Smooth muscle cell (in vitro differentiated cells): ENCODE results near the gene ENPP3. TPM values are rescaled to one million over a fixed set of nuclear protein-coding genes. Genes with fewer than 3 reads are reported as not detected.

Experiments
- DNase-seq: peaks from one replicate; lab custom pipeline; 2025; ENCODE audit not compliant: unreplicated experiment; lab: John Stamatoyannopoulos, UW
- H2AFZ ChIP-seq: fragments of 200-600 bp; sonication (generic); 2 replicates; pipeline ENCODE4 v1.6.0; 2016; ENCODE audit warnings: antibody characterized with exemption, low read depth, mild to moderate bottlenecking
- H3F3A ChIP-seq: fragments of 200-600 bp; sonication (generic); 2 replicates; pipeline ENCODE4 v1.6.0; 2017; ENCODE audit warnings: antibody characterized with exemption, low read depth
- H3K27ac ChIP-seq: fragments of 200-600 bp; sonication (generic); 2 replicates; pipeline ENCODE4 v1.5.1; 2016; ENCODE audit warnings: low read depth, mild to moderate bottlenecking
- H3K27me3 ChIP-seq: fragments of 200-600 bp; sonication (generic); 2 replicates; pipeline ENCODE4 v1.6.1; 2016; ENCODE audit warnings: low read depth, mild to moderate bottlenecking
- H3K36me3 ChIP-seq: fragments of 200-600 bp; sonication (generic); 2 replicates; pipeline ENCODE4 v1.5.1; 2016; ENCODE audit warnings: low read depth
- H3K4me1 ChIP-seq: fragments of 200-600 bp; sonication (generic); 2 replicates; pipeline ENCODE4 v1.5.1; 2016; ENCODE audit warnings: low read depth
- H3K4me2 ChIP-seq: fragments of 200-600 bp; sonication (generic); 2 replicates; pipeline ENCODE4 v1.6.0; 2016; ENCODE audit warnings: mild to moderate bottlenecking
- H3K4me3 ChIP-seq: fragments of 200-600 bp; sonication (generic); 2 replicates; pipeline ENCODE4 v1.5.1; 2016; ENCODE audit warnings: mild to moderate bottlenecking
- H3K79me2 ChIP-seq: fragments of 200-600 bp; sonication (generic); 2 replicates; pipeline ENCODE4 v1.6.0; 2016; ENCODE audit warnings: low read depth, mild to moderate bottlenecking
- H3K9ac ChIP-seq: fragments of 200-600 bp; sonication (generic); 2 replicates; pipeline ENCODE4 v1.6.0; 2016; ENCODE audit warnings: low read depth
- H3K9me3 ChIP-seq: fragments of 200-600 bp; sonication (generic); replicated peaks from 2 replicates; pipeline ENCODE4 v1.5.1; 2016; ENCODE audit warnings: low read depth
- H4K20me1 ChIP-seq: fragments of 200-600 bp; sonication (generic); 2 replicates; pipeline ENCODE4 v1.6.0; 2016; ENCODE audit warnings: low read depth
- CTCF ChIP-seq: fragments of 200-600 bp; sonication (generic); IDR thresholded peaks from 2 replicates; pipeline ENCODE4 v1.5.1; 2017; ENCODE audit warnings: borderline replicate concordance, mild to moderate bottlenecking, antibody characterized with exemption; ENCODE audit not compliant: insufficient read depth, poor library complexity, severe bottlenecking
- WGBS: methylation state at CpG from one replicate; pipeline ENCODE4 v1.1.7; 2016; ENCODE audit warnings: low lambda C conversion rate; 5-methylcytosine and 5-hydroxymethylcytosine counted together
- polyA plus RNA-seq: library from polyadenylated mRNA; unstranded; fragments of >200 nt; fragmentation: Nextera tagmentation; extraction: Ambion mirVana; gene quantifications from 2 replicates; pipeline ENCODE4 v1.2.1, GENCODE V29; 2016
- total RNA-seq: library from RNA; depleted of rRNA; stranded (reverse); fragments of >200 nt; gene quantifications from 2 replicates; pipeline ENCODE4 v1.2.3, GENCODE V29; 2014

ENPP3 gene
- total and polyA plus RNA-seq, 2 experiments from 2014 or later = 0.16 to 0.18 TPM

GRCh38 chr6:131644921-131645320 is 7.8 kb downstream of the ENPP3 start:
- DNase-seq = no peak
- Histone ChIP-seq H2AFZ (no peak overlapping the region), H3K9me3 (no peaks in the 10 kb centered on the region), H3F3A (no peaks in the 10 kb centered on the region), H3K4me3 (no peak overlapping the region), H3K79me2 (no peaks in the 10 kb centered on the region), H3K36me3 (no peaks in the 10 kb centered on the region), H3K27ac (no peak overlapping the region), H4K20me1 (no peaks in the 10 kb centered on the region), H3K4me2 (no peak overlapping the region), H3K27me3 (no peaks in the 10 kb centered on the region), H3K9ac (no peak overlapping the region), H3K4me1 (no peaks in the 10 kb centered on the region)
- TF ChIP-seq CTCF = no peak
- 65% methylated on average over 1 of the region's 1 CpG for WGBS

GRCh38 chr6:131645846-131646245 is 8.7 kb downstream of the ENPP3 start:
- TF ChIP-seq CTCF = no peak
- H3K27ac ChIP-seq = no peak overlapping the region
- no peaks in the 10 kb centered on the region for H3K79me2 ChIP-seq
- no peaks in the 10 kb centered on the region for H3K27me3 ChIP-seq
- H3K9me3 ChIP-seq = no peaks in the 10 kb centered on the region
- WGBS = 86% methylated on average over 2 of the region's 2 CpGs
- no peaks in the 10 kb centered on the region for H3F3A ChIP-seq
- no peak overlapping the region for H3K4me3 ChIP-seq
- H2AFZ ChIP-seq = no peak overlapping the region
- DNase-seq = no peak
- no peak overlapping the region for H3K9ac ChIP-seq
- H3K36me3 ChIP-seq = no peaks in the 10 kb centered on the region
- H3K4me2 ChIP-seq = no peak overlapping the region
- no peaks in the 10 kb centered on the region for H4K20me1 ChIP-seq
- H3K4me1 ChIP-seq = no peaks in the 10 kb centered on the region

GRCh38 chr6:131646249-131646670 is 9.2 kb downstream of the ENPP3 start:
- no peaks in the 10 kb centered on the region for H3K9me3 ChIP-seq
- H3K4me1 ChIP-seq = no peaks in the 10 kb centered on the region
- no peak overlapping the region for H3K9ac ChIP-seq
- H3K4me2 ChIP-seq = no peak overlapping the region
- H4K20me1 ChIP-seq = no peaks in the 10 kb centered on the region
- H2AFZ ChIP-seq = no peak overlapping the region
- no peak for DNase-seq
- no peaks in the 10 kb centered on the region for H3F3A ChIP-seq
- no peaks in the 10 kb centered on the region for H3K36me3 ChIP-seq
- no peak overlapping the region for H3K27ac ChIP-seq
- no peaks in the 10 kb centered on the region for H3K27me3 ChIP-seq
- no peaks in the 10 kb centered on the region for H3K79me2 ChIP-seq
- no peak for TF ChIP-seq CTCF
- H3K4me3 ChIP-seq = no peak overlapping the region

GRCh38 chr6:131651782-131652181 is 14.7 kb downstream of the ENPP3 start:
- Histone ChIP-seq H4K20me1 (no peaks in the 10 kb centered on the region), H3K4me2 (no peak overlapping the region), H3K9ac (no peak overlapping the region), H3K4me1 (no peaks in the 10 kb centered on the region), H3K36me3 (no peaks in the 10 kb centered on the region), H2AFZ (no peak overlapping the region), H3K27ac (no peak overlapping the region), H3K79me2 (no peaks in the 10 kb centered on the region), H3K4me3 (no peak overlapping the region), H3F3A (no peaks in the 10 kb centered on the region), H3K9me3 (no peaks in the 10 kb centered on the region), H3K27me3 (no peaks in the 10 kb centered on the region)
- TF ChIP-seq CTCF = no peak
- no peak for DNase-seq
